HL-60 (cell line): ENCODE results near the gene PIK3CA.
"Not testable (repeated sequence)": the region's sequence is repeated elsewhere in the genome, so short reads cannot be mapped to it uniquely, and the experiment has no call there.

ENCODE experiments used
- CTCF ChIP-seq: IDR thresholded peaks from one replicate; pipeline ENCODE4 v1.5.1; 2011; ENCODE audit warnings: low read length, control low read depth, inconsistent platforms; ENCODE audit not compliant: insufficient read depth
- GABPA ChIP-seq: IDR thresholded peaks from 2 replicates; pipeline ENCODE4 v1.6.1; 2012; ENCODE audit warnings: low read depth
- POLR2AphosphoS5 ChIP-seq: IDR thresholded peaks from 2 replicates; pipeline ENCODE4 v1.6.1; 2012; ENCODE audit warnings: low read depth
- REST ChIP-seq: IDR thresholded peaks from 2 replicates; pipeline ENCODE4 v1.6.1; 2012; ENCODE audit warnings: low read depth; ENCODE audit not compliant: insufficient replicate concordance
- SPI1 ChIP-seq: IDR thresholded peaks from 2 replicates; pipeline ENCODE4 v1.6.1; 2012; ENCODE audit warnings: low read depth, mild to moderate bottlenecking, borderline replicate concordance

- not testable (repeated sequence) for TF ChIP-seq CTCF, POLR2AphosphoS5, SPI1, GABPA, REST
These were observed 92.1 kb downstream of the PIK3CA start for GRCh38 chr3:179240299-179240698.
